ENCODE results near the gene PIP5KL1.

GRCh38 chr9:127961613-127962155 lies 31.1 kb upstream of the PIP5KL1 start:
- TF ChIP-seq PATZ1 (CRISPR knock-in tag; IDR thresholded peaks at IDR 0.05; ENCODE audit: borderline replicate concordance) (no peak), ZNF8 (CRISPR knock-in tag; IDR thresholded peaks at IDR 0.05) (no peak), ARNTL (CRISPR knock-in tag; IDR thresholded peaks at IDR 0.05; ENCODE audit: borderline replicate concordance, low read depth) (no peak), RARB (CRISPR knock-in tag; IDR thresholded peaks at IDR 0.05) (no peak), ZFP30 (CRISPR knock-in tag; IDR thresholded peaks at IDR 0.05) (no peak), ZFP3 (CRISPR knock-in tag; IDR thresholded peaks at IDR 0.05) (no peak), PPARA (CRISPR knock-in tag; IDR thresholded peaks at IDR 0.05; ENCODE audit: borderline replicate concordance) (no peak), CREB5 (CRISPR knock-in tag; IDR thresholded peaks at IDR 0.05; ENCODE audit: low read depth) (no peak), SNAI2 (CRISPR knock-in tag; IDR thresholded peaks at IDR 0.05) (no peak), ZNF565 (CRISPR knock-in tag; conservative IDR thresholded peaks at IDR 0.05; ENCODE audit: low read depth) (no peak), ESRRG (CRISPR knock-in tag; IDR thresholded peaks at IDR 0.05) (no peak)

All from SK-N-SH treated with all-trans-retinoic acid at 6 μM for 48 hours (cell line).